ENCODE measurements around the gene SIGLEC12. TPM values are rescaled to one million over a fixed set of nuclear protein-coding genes. Genes with fewer than 3 reads are reported as not detected.
A peak's percentile ranks its signal among the peaks of the same experiment; 100 is the strongest.

The SIGLEC12 gene
- total and polyA plus RNA-seq, 9 of the 15 experiments (the other 6 are each of a cell fraction or from before 2014, with no cell fraction given), result 0.08 to 1.3 (median 0.54) TPM

DNA sequence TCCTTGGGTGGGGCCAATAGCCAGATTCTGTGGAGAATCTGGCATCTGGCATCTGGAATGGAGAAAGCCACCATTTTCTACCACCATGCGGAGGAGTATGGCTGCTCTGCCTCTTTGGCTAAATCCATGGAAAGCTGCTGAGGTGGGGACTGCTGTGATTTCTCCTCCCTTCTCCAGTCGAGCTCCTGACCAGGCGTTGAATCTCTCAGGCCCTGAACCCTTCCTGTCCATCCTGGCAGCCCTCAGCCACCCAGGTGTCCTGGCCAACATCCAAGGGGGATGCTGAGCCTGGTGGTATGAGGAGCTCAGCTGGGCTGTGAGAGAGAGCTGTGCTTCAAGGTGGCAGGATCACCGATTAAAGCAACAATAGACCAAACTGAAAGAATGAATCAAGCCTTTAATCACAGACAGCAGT is 47.3 kb upstream of the SIGLEC12 start (continued):
- TF ChIP-seq, protein P1, sequence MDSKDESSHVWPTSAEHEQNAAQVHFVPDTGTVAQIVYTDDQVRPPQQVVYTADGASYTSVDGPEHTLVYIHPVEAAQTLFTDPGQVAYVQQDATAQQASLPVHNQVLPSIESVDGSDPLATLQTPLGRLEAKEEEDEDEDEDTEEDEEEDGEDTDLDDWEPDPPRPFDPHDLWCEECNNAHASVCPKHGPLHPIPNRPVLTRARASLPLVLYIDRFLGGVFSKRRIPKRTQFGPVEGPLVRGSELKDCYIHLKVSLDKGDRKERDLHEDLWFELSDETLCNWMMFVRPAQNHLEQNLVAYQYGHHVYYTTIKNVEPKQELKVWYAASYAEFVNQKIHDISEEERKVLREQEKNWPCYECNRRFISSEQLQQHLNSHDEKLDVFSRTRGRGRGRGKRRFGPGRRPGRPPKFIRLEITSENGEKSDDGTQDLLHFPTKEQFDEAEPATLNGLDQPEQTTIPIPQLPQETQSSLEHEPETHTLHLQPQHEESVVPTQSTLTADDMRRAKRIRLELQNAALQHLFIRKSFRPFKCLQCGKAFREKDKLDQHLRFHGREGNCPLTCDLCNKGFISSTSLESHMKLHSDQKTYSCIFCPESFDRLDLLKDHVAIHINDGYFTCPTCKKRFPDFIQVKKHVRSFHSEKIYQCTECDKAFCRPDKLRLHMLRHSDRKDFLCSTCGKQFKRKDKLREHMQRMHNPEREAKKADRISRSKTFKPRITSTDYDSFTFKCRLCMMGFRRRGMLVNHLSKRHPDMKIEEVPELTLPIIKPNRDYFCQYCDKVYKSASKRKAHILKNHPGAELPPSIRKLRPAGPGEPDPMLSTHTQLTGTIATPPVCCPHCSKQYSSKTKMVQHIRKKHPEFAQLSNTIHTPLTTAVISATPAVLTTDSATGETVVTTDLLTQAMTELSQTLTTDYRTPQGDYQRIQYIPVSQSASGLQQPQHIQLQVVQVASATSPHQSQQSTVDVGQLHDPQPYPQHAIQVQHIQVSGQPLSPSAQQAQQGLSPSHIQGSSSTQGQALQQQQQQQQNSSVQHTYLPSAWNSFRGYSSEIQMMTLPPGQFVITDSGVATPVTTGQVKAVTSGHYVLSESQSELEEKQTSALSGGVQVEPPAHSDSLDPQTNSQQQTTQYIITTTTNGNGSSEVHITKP (IDR thresholded peaks at IDR 0.05; ENCODE audit: partially characterized antibody), result no peak
- TF ChIP-seq ZSCAN32 (CRISPR knock-in tag; IDR thresholded peaks at IDR 0.05) (no peak), RFX5 (IDR thresholded peaks at IDR 0.05; ENCODE audit: low read depth, low read length) (no peak), FUS (optimal IDR thresholded peaks at IDR 0.05; ENCODE audit: low read depth, low read length) (no peak), FOXJ2 (tag; IDR thresholded peaks at IDR 0.05) (no peak), CUX1 (CRISPR knock-in tag; IDR thresholded peaks at IDR 0.05) (no peak), KLF6 (CRISPR knock-in tag; IDR thresholded peaks at IDR 0.05; ENCODE audit: borderline replicate concordance) (peak; percentile 46; the same call in 1 of the 2 replicates), MLX (CRISPR knock-in tag; conservative IDR thresholded peaks at IDR 0.05) (no peak), KHSRP (IDR thresholded peaks at IDR 0.05) (no peak), SMARCB1 (IDR thresholded peaks at IDR 0.05; ENCODE audit: insufficient read length, low read depth) (no peak), CHCHD3 (CRISPR knock-in tag; IDR thresholded peaks at IDR 0.05) (no peak), SMAD3 (CRISPR knock-in tag; conservative IDR thresholded peaks at IDR 0.05) (0 out of 2 replicates have a peak, but pooled peaks have one; percentile 19), ILK (tag; IDR thresholded peaks at IDR 0.05; ENCODE audit: borderline replicate concordance, low read depth) (no peak), CEBPB (tag; IDR thresholded peaks at IDR 0.05) (no peak), ELF4 (CRISPR knock-in tag; IDR thresholded peaks at IDR 0.05) (no peak), ELK1 (CRISPR knock-in tag; IDR thresholded peaks at IDR 0.05) (no peak)

Data from K562 (cell line).